Sigmoid colon (tissue), 7 donors: ENCODE measurements around the gene CBFA2T2. TPM values are rescaled to one million over a fixed set of nuclear protein-coding genes. Genes with fewer than 3 reads are reported as not detected.
"Not testable (repeated sequence)": the region's sequence is repeated elsewhere in the genome, so short reads cannot be mapped to it uniquely, and the experiment has no call there.

ENCODE experiments used
- DNase-seq: peaks from one replicate; pipeline ENCODE4 v3.0.0-alpha.2; 2019
- H3K27ac ChIP-seq, 4 donors: fragments of 200-600 bp; sonication (generic); one replicate each; pipeline ENCODE4 v1.5.1; 2016 to 2019; ENCODE audit warnings: mild to moderate bottlenecking in 1 of 4
- H3K27me3 ChIP-seq, 3 donors: fragments of 200-600 bp; sonication (generic); one replicate each; pipeline ENCODE4 v1.5.1; 2019; ENCODE audit warnings: mild to moderate bottlenecking in 1 of 3
- H3K36me3 ChIP-seq, 4 donors: fragments of 200-600 bp; sonication (generic); one replicate each; pipeline ENCODE4 v1.5.1; 2016 to 2019
- H3K4me1 ChIP-seq, 4 donors: fragments of 200-600 bp; sonication (generic); one replicate each; pipeline ENCODE4 v1.5.1; 2017 to 2019
- H3K4me3 ChIP-seq, 4 donors: fragments of 200-600 bp; sonication (generic); one replicate each; pipeline ENCODE4 v1.5.1; 2017 to 2019; ENCODE audit warnings: mild to moderate bottlenecking in 2 of 4, moderate library complexity in 1 of 4
- H3K9me3 ChIP-seq, 4 donors: fragments of 200-600 bp in 3 of 4; sonication (generic) in 3 of 4; one replicate each; pipeline versions ENCODE4 v1.5.1 to v1.6.1; 2013 to 2019
- EP300 ChIP-seq, 4 donors: sonication (generic); formaldehyde crosslinking; IDR thresholded peaks; one replicate each; pipeline ENCODE4 v1.6.1; 2017; ENCODE audit warnings: antibody characterized with exemption in 4 of 4
- POLR2A ChIP-seq, 2 donors: fragments of 450-650 bp; IDR thresholded peaks; one replicate each; pipeline ENCODE4 v1.6.1; 2016; ENCODE audit warnings: antibody characterized with exemption in 2 of 2, mild to moderate bottlenecking in 2 of 2, moderate library complexity in 2 of 2
- POLR2AphosphoS5 ChIP-seq, 4 donors: sonication (generic); formaldehyde crosslinking; IDR thresholded peaks; one replicate each; pipeline ENCODE4 v1.6.1; 2017; ENCODE audit warnings: antibody characterized with exemption in 4 of 4
- WGBS, 2 donors: extraction: QIAGEN DNeasy Blood & Tissue Kit; methylation state at CpG; one replicate each; pipeline ENCODE4 v1.1.7; 2013; 5-methylcytosine and 5-hydroxymethylcytosine counted together
- intact Hi-C: fragments of 100-400 bp; cut with DNase I; formaldehyde crosslinking; loops from one replicate; pipeline ENCODE4 v1.15.1; 2023
- polyA plus RNA-seq, 3 donors: library from polyadenylated mRNA; stranded (reverse); fragments of 200-250 nt; gene quantifications; one replicate each; pipeline ENCODE4 v1.2.3, GENCODE V29; 2013
- total RNA-seq, 4 donors: library from RNA; depleted of rRNA; stranded (reverse); fragments of >200 nt; gene quantifications; one replicate each; pipeline ENCODE4 v1.1.0, GENCODE V29; 2016
- TF ChIP-seq, protein P1 (sequence below), 4 experiments: fragments of 450-650 bp in 3 of 4; fragments of 200-600 bp in 1 of 4; IDR thresholded peaks; one replicate each; pipeline ENCODE4 v1.5.1; 2016 to 2019; ENCODE audit warnings: antibody characterized with exemption in 4 of 4, mild to moderate bottlenecking in 3 of 4, moderate library complexity in 2 of 4
- donor health status: healthy with polysubstance abuse.
- donor health status: Bipolar disorder and iron deficiency.
- donor health status: healthy.

Gene CBFA2T2
- total and polyA plus RNA-seq, 7 donors, result 5.4 to 26.0 (median 17.1) TPM

DNA sequence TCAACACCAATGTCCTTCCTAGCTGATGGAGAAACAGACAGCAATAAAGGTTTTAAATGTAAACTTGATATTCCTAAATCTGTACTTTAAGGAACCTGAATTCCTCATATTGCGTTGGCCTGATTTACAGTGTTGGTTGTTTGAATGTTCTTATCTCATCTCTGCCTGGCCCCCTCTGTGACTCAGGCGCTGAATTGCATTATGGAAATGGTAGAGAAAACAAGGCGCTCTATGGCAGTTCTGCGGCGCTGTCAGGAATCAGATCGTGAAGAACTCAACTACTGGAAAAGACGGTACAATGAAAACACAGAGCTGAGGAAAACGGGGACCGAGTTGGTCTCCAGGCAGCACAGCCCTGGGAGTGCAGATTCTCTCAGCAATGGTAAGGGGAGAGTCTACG, 139.6 kb downstream of the CBFA2T2 start:
- Histone ChIP-seq H3K36me3 (peaks cover 11 to 91% (median 23%) of the 10 kb centered on the region in 4 donors), H3K4me3 (no peak overlapping the region), H3K27ac (no peak overlapping the region), H3K4me1 (no peaks in the 10 kb centered on the region), H3K27me3 (no peaks in the 10 kb centered on the region), H3K9me3 (no peaks in the 10 kb centered on the region)
- 96 to 97% methylated on average over 10 of the region's 10 CpGs for WGBS, 2 donors
- TF ChIP-seq EP300 (IDR thresholded peaks at IDR 0.05), result no peak
- TF ChIP-seq, protein P1, sequence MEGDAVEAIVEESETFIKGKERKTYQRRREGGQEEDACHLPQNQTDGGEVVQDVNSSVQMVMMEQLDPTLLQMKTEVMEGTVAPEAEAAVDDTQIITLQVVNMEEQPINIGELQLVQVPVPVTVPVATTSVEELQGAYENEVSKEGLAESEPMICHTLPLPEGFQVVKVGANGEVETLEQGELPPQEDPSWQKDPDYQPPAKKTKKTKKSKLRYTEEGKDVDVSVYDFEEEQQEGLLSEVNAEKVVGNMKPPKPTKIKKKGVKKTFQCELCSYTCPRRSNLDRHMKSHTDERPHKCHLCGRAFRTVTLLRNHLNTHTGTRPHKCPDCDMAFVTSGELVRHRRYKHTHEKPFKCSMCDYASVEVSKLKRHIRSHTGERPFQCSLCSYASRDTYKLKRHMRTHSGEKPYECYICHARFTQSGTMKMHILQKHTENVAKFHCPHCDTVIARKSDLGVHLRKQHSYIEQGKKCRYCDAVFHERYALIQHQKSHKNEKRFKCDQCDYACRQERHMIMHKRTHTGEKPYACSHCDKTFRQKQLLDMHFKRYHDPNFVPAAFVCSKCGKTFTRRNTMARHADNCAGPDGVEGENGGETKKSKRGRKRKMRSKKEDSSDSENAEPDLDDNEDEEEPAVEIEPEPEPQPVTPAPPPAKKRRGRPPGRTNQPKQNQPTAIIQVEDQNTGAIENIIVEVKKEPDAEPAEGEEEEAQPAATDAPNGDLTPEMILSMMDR (IDR thresholded peaks at IDR 0.05), result no peak
- TF ChIP-seq POLR2AphosphoS5 (IDR thresholded peaks at IDR 0.05), result no peak
- TF ChIP-seq POLR2A (IDR thresholded peaks at IDR 0.05), result no peak
- intact Hi-C loops, result no loop called here
- no peak for DNase-seq

DNA sequence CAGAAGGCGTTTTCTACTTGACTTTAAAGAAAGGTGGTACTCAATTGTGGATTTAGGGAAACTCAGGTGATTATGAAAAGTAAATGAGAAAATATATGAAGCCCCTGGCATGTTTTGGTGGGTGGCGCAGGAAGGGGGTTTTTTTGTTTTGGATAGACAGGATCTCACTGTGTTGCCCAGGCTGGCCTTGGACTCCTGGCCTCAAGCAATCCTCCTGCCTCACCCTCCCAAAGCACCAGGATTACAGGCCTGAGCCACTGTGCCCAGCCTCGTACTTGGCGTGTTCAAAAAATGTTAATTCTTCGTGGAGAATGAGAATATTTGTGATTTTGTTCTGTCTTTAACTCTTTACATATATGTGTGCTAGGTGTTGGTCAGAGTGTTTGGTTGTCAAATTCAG, 140.1 kb downstream of the CBFA2T2 start:
- intact Hi-C loops, result no loop called here
- 93 to 94% methylated on average over 5 of the region's 5 CpGs for WGBS, 2 donors
- Histone ChIP-seq H3K27ac (no peak overlapping the region), H3K27me3 (no peaks in the 10 kb centered on the region), H3K9me3 (no peaks in the 10 kb centered on the region), H3K36me3 (peaks cover 7 to 89% (median 22%) of the 10 kb centered on the region in 4 donors), H3K4me1 (no peaks in the 10 kb centered on the region), H3K4me3 (no peak overlapping the region)
- DNase-seq, result no peak
- TF ChIP-seq, protein P1 (IDR thresholded peaks at IDR 0.05), result no peak
- TF ChIP-seq POLR2A (IDR thresholded peaks at IDR 0.05), result no peak
- no peak for TF ChIP-seq POLR2AphosphoS5 (IDR thresholded peaks at IDR 0.05)
- no peak for TF ChIP-seq EP300 (IDR thresholded peaks at IDR 0.05)

DNA sequence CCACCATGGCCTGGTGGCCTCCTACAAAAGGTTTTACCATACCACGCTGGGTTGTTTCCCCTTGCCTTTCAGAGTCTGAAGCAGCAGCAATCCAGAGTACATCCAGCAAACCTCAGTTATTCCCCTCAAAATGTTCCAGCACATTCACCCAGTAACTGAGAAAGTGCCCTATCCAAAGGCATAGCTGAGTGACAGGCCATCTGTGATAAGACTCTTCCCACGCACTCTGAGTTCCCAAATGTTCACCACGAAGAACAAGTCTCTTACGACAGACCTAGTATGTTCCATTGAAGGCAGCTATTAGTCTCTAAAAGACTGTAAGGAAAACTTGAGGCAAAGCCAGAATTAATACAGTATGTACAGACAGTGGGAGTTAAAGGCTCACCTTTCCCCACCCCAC, 140.6 kb downstream of the CBFA2T2 start:
- no peak overlapping the region for H3K4me3 ChIP-seq
- no peaks in the 10 kb centered on the region for H3K27me3 ChIP-seq
- H3K4me1 ChIP-seq, result no peaks in the 10 kb centered on the region
- no peaks in the 10 kb centered on the region for H3K9me3 ChIP-seq
- H3K27ac ChIP-seq, result no peak overlapping the region
- 96 to 97% methylated on average over 4 of the region's 4 CpGs for WGBS, 2 donors
- intact Hi-C loops, result no loop called here
- no peak for TF ChIP-seq POLR2AphosphoS5 (IDR thresholded peaks at IDR 0.05)
- TF ChIP-seq POLR2A (IDR thresholded peaks at IDR 0.05), result no peak
- TF ChIP-seq, protein P1 (IDR thresholded peaks at IDR 0.05), result no peak
- TF ChIP-seq EP300 (IDR thresholded peaks at IDR 0.05), result no peak
- H3K36me3 ChIP-seq, result peaks cover 4 to 89% (median 19%) of the 10 kb centered on the region in 4 donors
- DNase-seq, result no peak

DNA sequence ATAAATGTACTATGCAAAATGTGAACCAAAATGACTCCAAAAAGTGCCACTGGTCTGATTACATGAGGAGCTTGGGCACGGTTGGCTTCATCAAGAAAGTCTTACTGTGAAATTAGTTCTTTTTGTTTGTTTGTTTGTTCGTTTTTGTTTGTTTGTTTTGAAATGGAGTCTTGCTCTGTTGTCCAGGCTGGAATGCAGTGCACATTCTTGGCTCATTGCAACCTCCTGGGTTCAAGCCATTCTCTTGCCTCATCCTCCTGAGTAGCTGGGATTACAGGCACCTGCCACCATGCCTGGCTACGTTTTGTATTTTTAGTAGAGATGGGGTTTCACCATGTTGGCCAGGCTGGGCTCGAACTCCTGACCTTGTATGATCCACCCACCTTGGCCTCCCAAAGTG, 142.0 kb downstream of the CBFA2T2 start:
- H3K36me3 ChIP-seq, result peaks cover 4 to 90% (median 24%) of the 10 kb centered on the region in 4 donors
- 92 to 93% methylated on average over 4 of the region's 4 CpGs for WGBS, 2 donors
- intact Hi-C loops, H3K27me3 ChIP-seq, DNase-seq, H3K27ac ChIP-seq, H3K4me1 ChIP-seq, H3K9me3 ChIP-seq, H3K4me3 ChIP-seq: not testable (repeated sequence)

DNA sequence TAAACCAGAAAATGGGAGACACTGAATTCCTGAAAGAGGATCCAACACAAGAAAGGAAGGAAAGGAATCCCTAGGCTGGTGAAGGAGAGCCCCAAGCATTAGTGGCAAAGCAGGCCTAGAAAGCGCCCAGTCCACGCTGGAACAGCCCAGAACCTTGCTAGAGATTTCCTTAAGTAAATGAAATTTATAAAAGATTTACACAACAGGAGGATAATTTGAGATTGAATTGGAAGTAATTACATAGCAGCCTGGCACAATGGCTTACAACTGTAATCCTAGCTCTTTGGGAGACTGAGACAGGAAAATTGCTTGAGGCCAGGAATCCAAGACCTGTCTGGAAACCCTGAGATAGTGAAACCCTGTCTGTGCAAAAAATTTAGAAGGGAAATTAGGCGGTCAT, 145.4 kb downstream of the CBFA2T2 start:
- no peaks in the 10 kb centered on the region for H3K4me1 ChIP-seq
- intact Hi-C loops, result no loop called here
- no peak for DNase-seq
- no peak overlapping the region for H3K27ac ChIP-seq
- H3K4me3 ChIP-seq, result no peak overlapping the region
- WGBS, 2 donors, result 98% methylated on average over 3 of the region's 3 CpGs
- TF ChIP-seq, protein P1 (IDR thresholded peaks at IDR 0.05), result no peak
- TF ChIP-seq EP300 (IDR thresholded peaks at IDR 0.05), result no peak
- no peak for TF ChIP-seq POLR2AphosphoS5 (IDR thresholded peaks at IDR 0.05)
- no peak for TF ChIP-seq POLR2A (IDR thresholded peaks at IDR 0.05)
- no peaks in the 10 kb centered on the region for H3K9me3 ChIP-seq
- peaks cover 8 to 92% (median 31%) of the 10 kb centered on the region in 4 donors for H3K36me3 ChIP-seq
- H3K27me3 ChIP-seq, result no peaks in the 10 kb centered on the region
